ENCODE results near the gene CEP112. TPM values are rescaled to one million over a fixed set of nuclear protein-coding genes. Genes with fewer than 3 reads are reported as not detected.

The CEP112 gene
- total and polyA plus RNA-seq, 2 experiments from 2014 or later = 4.0 to 4.3 TPM

DNA sequence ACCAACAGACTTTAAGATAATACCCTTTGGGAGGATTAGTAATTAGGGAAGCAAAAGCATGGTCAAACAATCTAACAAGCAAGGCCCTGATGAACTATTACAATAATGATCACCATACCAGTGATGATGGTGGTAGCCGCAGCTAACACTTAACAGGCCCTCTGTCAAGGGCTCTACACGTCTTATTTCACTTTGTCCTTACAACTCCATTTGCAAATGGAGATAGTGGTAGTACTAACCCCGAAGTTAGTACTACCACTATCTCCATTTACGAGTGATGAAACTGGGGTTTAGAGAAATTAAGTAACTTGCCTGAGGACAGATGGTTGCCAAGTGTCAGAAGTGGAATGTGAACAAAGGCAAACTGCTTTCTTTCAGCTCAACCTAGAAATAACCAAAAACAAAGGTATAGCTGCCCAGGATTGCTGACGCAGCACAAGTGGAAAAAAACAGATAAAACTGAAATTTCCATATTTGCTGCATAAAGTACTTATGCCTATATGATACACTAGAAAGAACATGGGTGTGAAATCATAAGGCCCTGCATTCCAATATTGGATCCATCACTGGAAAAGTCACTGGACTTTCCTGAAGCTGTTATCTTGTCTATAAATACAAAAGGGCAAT, 24.6 kb downstream of the CEP112 start:
- H3K36me3 ChIP-seq (ENCODE audit: insufficient read depth) = no peaks in the 10 kb centered on the region
- no peak overlapping the region for H3K27ac ChIP-seq (ENCODE audit: low read depth)
- H3K4me3 Mint-ChIP-seq = no peak overlapping the region
- H3K27ac Mint-ChIP-seq = no peak overlapping the region
- DNase-seq (ENCODE audit: low spot score) (no peak), ATAC-seq (no peak)
- no peak overlapping the region for H2AFZ ChIP-seq
- H3K27me3 Mint-ChIP-seq (ENCODE audit: insufficient read depth, low read depth, poor library complexity) = no peaks in the 10 kb centered on the region
- H3K4me1 ChIP-seq (ENCODE audit: insufficient read depth) = no peaks in the 10 kb centered on the region
- no peaks in the 10 kb centered on the region for H3K9me2 ChIP-seq (ENCODE audit: insufficient read depth)
- H3K36me3 Mint-ChIP-seq (ENCODE audit: low read depth) = no peaks in the 10 kb centered on the region
- H3K27me3 ChIP-seq (ENCODE audit: insufficient read depth) = no peaks in the 10 kb centered on the region
- no peaks in the 10 kb centered on the region for H3K79me2 ChIP-seq (replicated peaks; ENCODE audit: insufficient read depth)
- no peak overlapping the region for H3K4me3 ChIP-seq
- no peaks in the 10 kb centered on the region for H3K9me3 Mint-ChIP-seq
- no peaks in the 10 kb centered on the region for H3F3A ChIP-seq (replicated peaks; ENCODE audit: low read depth)
- no peaks in the 10 kb centered on the region for H3K4me1 Mint-ChIP-seq
- no peak overlapping the region for H3K4me2 ChIP-seq
- TF ChIP-seq CREB1 (CRISPR knock-in tag; IDR thresholded peaks at IDR 0.05; ENCODE audit: low read depth) (no peak), EZH2phosphoT487 (IDR thresholded peaks at IDR 0.05; ENCODE audit: unreplicated experiment) (no peak), ZNF114 (CRISPR knock-in tag; IDR thresholded peaks at IDR 0.05) (no peak), EZH2 (IDR thresholded peaks at IDR 0.05; ENCODE audit: low read depth, unreplicated experiment) (no peak), NANOG (IDR thresholded peaks at IDR 0.05; ENCODE audit: borderline replicate concordance) (no peak), ZNF331 (CRISPR knock-in tag; IDR thresholded peaks at IDR 0.05; ENCODE audit: low read depth) (no peak), STAT1 (IDR thresholded peaks at IDR 0.05; ENCODE audit: unreplicated experiment) (no peak), JUNB (IDR thresholded peaks at IDR 0.05; ENCODE audit: unreplicated experiment) (no peak), POLR2AphosphoS5 (IDR thresholded peaks at IDR 0.05; ENCODE audit: low read depth) (no peak)
- TF ChIP-seq, protein P1, sequence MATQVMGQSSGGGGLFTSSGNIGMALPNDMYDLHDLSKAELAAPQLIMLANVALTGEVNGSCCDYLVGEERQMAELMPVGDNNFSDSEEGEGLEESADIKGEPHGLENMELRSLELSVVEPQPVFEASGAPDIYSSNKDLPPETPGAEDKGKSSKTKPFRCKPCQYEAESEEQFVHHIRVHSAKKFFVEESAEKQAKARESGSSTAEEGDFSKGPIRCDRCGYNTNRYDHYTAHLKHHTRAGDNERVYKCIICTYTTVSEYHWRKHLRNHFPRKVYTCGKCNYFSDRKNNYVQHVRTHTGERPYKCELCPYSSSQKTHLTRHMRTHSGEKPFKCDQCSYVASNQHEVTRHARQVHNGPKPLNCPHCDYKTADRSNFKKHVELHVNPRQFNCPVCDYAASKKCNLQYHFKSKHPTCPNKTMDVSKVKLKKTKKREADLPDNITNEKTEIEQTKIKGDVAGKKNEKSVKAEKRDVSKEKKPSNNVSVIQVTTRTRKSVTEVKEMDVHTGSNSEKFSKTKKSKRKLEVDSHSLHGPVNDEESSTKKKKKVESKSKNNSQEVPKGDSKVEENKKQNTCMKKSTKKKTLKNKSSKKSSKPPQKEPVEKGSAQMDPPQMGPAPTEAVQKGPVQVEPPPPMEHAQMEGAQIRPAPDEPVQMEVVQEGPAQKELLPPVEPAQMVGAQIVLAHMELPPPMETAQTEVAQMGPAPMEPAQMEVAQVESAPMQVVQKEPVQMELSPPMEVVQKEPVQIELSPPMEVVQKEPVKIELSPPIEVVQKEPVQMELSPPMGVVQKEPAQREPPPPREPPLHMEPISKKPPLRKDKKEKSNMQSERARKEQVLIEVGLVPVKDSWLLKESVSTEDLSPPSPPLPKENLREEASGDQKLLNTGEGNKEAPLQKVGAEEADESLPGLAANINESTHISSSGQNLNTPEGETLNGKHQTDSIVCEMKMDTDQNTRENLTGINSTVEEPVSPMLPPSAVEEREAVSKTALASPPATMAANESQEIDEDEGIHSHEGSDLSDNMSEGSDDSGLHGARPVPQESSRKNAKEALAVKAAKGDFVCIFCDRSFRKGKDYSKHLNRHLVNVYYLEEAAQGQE (IDR thresholded peaks at IDR 0.05; ENCODE audit: unreplicated experiment) = no peak
- TF ChIP-seq, protein P2, sequence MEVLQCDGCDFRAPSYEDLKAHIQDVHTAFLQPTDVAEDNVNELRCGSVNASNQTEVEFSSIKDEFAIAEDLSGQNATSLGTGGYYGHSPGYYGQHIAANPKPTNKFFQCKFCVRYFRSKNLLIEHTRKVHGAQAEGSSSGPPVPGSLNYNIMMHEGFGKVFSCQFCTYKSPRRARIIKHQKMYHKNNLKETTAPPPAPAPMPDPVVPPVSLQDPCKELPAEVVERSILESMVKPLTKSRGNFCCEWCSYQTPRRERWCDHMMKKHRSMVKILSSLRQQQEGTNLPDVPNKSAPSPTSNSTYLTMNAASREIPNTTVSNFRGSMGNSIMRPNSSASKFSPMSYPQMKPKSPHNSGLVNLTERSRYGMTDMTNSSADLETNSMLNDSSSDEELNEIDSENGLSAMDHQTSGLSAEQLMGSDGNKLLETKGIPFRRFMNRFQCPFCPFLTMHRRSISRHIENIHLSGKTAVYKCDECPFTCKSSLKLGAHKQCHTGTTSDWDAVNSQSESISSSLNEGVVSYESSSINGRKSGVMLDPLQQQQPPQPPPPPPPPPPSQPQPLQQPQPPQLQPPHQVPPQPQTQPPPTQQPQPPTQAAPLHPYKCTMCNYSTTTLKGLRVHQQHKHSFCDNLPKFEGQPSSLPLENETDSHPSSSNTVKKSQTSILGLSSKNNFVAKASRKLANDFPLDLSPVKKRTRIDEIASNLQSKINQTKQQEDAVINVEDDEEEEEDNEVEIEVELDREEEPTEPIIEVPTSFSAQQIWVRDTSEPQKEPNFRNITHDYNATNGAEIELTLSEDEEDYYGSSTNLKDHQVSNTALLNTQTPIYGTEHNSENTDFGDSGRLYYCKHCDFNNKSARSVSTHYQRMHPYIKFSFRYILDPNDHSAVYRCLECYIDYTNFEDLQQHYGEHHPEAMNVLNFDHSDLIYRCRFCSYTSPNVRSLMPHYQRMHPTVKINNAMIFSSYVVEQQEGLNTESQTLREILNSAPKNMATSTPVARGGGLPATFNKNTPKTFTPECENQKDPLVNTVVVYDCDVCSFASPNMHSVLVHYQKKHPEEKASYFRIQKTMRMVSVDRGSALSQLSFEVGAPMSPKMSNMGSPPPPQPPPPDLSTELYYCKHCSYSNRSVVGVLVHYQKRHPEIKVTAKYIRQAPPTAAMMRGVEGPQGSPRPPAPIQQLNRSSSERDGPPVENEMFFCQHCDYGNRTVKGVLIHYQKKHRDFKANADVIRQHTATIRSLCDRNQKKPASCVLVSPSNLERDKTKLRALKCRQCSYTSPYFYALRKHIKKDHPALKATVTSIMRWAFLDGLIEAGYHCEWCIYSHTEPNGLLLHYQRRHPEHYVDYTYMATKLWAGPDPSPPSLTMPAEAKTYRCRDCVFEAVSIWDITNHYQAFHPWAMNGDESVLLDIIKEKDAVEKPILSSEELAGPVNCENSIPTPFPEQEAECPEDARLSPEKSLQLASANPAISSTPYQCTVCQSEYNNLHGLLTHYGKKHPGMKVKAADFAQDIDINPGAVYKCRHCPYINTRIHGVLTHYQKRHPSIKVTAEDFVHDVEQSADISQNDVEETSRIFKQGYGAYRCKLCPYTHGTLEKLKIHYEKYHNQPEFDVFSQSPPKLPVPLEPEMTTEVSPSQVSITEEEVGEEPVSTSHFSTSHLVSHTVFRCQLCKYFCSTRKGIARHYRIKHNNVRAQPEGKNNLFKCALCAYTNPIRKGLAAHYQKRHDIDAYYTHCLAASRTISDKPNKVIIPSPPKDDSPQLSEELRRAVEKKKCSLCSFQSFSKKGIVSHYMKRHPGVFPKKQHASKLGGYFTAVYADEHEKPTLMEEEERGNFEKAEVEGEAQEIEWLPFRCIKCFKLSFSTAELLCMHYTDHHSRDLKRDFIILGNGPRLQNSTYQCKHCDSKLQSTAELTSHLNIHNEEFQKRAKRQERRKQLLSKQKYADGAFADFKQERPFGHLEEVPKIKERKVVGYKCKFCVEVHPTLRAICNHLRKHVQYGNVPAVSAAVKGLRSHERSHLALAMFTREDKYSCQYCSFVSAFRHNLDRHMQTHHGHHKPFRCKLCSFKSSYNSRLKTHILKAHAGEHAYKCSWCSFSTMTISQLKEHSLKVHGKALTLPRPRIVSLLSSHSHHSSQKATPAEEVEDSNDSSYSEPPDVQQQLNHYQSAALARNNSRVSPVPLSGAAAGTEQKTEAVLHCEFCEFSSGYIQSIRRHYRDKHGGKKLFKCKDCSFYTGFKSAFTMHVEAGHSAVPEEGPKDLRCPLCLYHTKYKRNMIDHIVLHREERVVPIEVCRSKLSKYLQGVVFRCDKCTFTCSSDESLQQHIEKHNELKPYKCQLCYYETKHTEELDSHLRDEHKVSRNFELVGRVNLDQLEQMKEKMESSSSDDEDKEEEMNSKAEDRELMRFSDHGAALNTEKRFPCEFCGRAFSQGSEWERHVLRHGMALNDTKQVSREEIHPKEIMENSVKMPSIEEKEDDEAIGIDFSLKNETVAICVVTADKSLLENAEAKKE (CRISPR knock-in tag; IDR thresholded peaks at IDR 0.05) = no peak
- TF ChIP-seq, protein P3, sequence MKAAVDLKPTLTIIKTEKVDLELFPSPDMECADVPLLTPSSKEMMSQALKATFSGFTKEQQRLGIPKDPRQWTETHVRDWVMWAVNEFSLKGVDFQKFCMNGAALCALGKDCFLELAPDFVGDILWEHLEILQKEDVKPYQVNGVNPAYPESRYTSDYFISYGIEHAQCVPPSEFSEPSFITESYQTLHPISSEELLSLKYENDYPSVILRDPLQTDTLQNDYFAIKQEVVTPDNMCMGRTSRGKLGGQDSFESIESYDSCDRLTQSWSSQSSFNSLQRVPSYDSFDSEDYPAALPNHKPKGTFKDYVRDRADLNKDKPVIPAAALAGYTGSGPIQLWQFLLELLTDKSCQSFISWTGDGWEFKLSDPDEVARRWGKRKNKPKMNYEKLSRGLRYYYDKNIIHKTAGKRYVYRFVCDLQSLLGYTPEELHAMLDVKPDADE (IDR thresholded peaks at IDR 0.05) = no peak
- TF ChIP-seq, protein P4, sequence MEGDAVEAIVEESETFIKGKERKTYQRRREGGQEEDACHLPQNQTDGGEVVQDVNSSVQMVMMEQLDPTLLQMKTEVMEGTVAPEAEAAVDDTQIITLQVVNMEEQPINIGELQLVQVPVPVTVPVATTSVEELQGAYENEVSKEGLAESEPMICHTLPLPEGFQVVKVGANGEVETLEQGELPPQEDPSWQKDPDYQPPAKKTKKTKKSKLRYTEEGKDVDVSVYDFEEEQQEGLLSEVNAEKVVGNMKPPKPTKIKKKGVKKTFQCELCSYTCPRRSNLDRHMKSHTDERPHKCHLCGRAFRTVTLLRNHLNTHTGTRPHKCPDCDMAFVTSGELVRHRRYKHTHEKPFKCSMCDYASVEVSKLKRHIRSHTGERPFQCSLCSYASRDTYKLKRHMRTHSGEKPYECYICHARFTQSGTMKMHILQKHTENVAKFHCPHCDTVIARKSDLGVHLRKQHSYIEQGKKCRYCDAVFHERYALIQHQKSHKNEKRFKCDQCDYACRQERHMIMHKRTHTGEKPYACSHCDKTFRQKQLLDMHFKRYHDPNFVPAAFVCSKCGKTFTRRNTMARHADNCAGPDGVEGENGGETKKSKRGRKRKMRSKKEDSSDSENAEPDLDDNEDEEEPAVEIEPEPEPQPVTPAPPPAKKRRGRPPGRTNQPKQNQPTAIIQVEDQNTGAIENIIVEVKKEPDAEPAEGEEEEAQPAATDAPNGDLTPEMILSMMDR (conservative IDR thresholded peaks at IDR 0.05; ENCODE audit: low read depth in 2 of 2) = no peak
- H4K20me1 ChIP-seq (replicated peaks; ENCODE audit: insufficient read depth) = no peaks in the 10 kb centered on the region
